GM19438 (cell line): Measurements from ENCODE around the gene PPT2.
"Not testable (repeated sequence)": the region's sequence is repeated elsewhere in the genome, so short reads cannot be mapped to it uniquely, and the experiment has no call there.

ENCODE experiments used
- ATAC-seq: cut with Tn5 transposase; IDR thresholded peaks from one replicate; pipeline ENCODE4 v1.9.1; 2021; ENCODE audit warnings: low read depth; ENCODE audit not compliant: unreplicated experiment

Gene PPT2

GRCh38 chr6:32175322-32175710, 21.4 kb downstream of the PPT2 start:
- ATAC-seq = no peak

- ATAC-seq = peak; percentile 39
These were observed 22.0 kb downstream of the PPT2 start, which contains the start of gene AGPAT1 for GRCh38 chr6:32175711-32176475. TSS of gene AGPAT1 (minus strand) at chr6:32176084. CDS start at chr6:32171496, 4,588 bp downstream.

- no peak for ATAC-seq
These were observed 22.7 kb downstream of the PPT2 start for GRCh38 chr6:32176476-32177182.

- ATAC-seq = no peak
These were observed 23.3 kb downstream of the PPT2 start for GRCh38 chr6:32177183-32177787.

- peak; percentile 71 for ATAC-seq
These were observed 24.0 kb downstream of the PPT2 start, which contains the start of gene RNF5 for GRCh38 chr6:32177788-32178546. TSS of gene RNF5 (plus strand) at chr6:32178405. CDS start at chr6:32178512, 107 bp downstream.

GRCh38 chr6:32178547-32179440, 24.9 kb downstream of the PPT2 start:
- ATAC-seq = no peak

- ATAC-seq = no peak
These were observed 25.9 kb downstream of the PPT2 start for GRCh38 chr6:32179766-32180405.

- no peak for ATAC-seq
These were observed 27.3 kb downstream of the PPT2 start for GRCh38 chr6:32181148-32181702.

- no peak for ATAC-seq
These were observed 28.1 kb downstream of the PPT2 start for GRCh38 chr6:32181915-32182529.

GRCh38 chr6:32182555-32182981, 28.6 kb downstream of the PPT2 start:
- no peak for ATAC-seq

GRCh38 chr6:32183030-32183429, 29.1 kb downstream of the PPT2 start:
- no peak for ATAC-seq

- no peak for ATAC-seq
These were observed 29.6 kb downstream of the PPT2 start for GRCh38 chr6:32183483-32184083.

- no peak for ATAC-seq
These were observed 30.2 kb downstream of the PPT2 start, which contains the start of gene AGER for GRCh38 chr6:32184084-32184640. TSS of gene AGER (minus strand) at chr6:32184253. CDS start at chr6:32184222, 31 bp downstream.

- not testable (repeated sequence) for ATAC-seq
These were observed 31.8 kb downstream of the PPT2 start for GRCh38 chr6:32185681-32186131.

GRCh38 chr6:32186151-32186840, 32.4 kb downstream of the PPT2 start:
- ATAC-seq = not testable (repeated sequence)

- ATAC-seq = no peak
These were observed 33.2 kb downstream of the PPT2 start for GRCh38 chr6:32187009-32187709.
